ENCODE data around the gene PIK3R6. TPM values are rescaled to one million over a fixed set of nuclear protein-coding genes. Genes with fewer than 3 reads are reported as not detected.

The PIK3R6 gene
- total RNA-seq, 1 donor from 2014 or later, result 10.1 TPM

GRCh38 chr17:8851600-8851999 lies 15.9 kb downstream of the PIK3R6 start:
- peaks cover 5% of the 10 kb centered on the region for H3K9me3 Mint-ChIP-seq
- H3K36me3 Mint-ChIP-seq (ENCODE audit: low read depth), result peaks cover 37% of the 10 kb centered on the region
- H3K4me1 Mint-ChIP-seq (ENCODE audit: low read depth), result peaks cover 23% of the 10 kb centered on the region
- no peak for DNase-seq (ENCODE audit: low spot score)
- H3K27ac Mint-ChIP-seq, result no peak overlapping the region
- no peaks in the 10 kb centered on the region for H3K27me3 Mint-ChIP-seq (ENCODE audit: low read depth)
- intact Hi-C loops (cut with micrococcal nuclease), result loop anchor here (10.0 kb wide), 1 partner anchor 107 kb away; the partner anchor contains the start of gene CCDC42
- no peak overlapping the region for H3K4me3 Mint-ChIP-seq (ENCODE audit: low read depth)

- Mint-ChIP-seq H3K36me3 (ENCODE audit: low read depth) (peaks cover 47% of the 10 kb centered on the region), H3K27ac (no peak overlapping the region), H3K27me3 (ENCODE audit: low read depth) (no peaks in the 10 kb centered on the region), H3K4me1 (ENCODE audit: low read depth) (peaks cover 14% of the 10 kb centered on the region), H3K9me3 (peaks cover 5% of the 10 kb centered on the region), H3K4me3 (ENCODE audit: low read depth) (no peak overlapping the region)
- DNase-seq (ENCODE audit: low spot score), result no peak
- intact Hi-C loops (cut with micrococcal nuclease), result loop anchor here (10.0 kb wide), 1 partner anchor 105 kb away; the partner anchor contains the start of gene CCDC42
Observed at GRCh38 chr17:8849311-8850041, 18.0 kb downstream of the PIK3R6 start.

- intact Hi-C loops (cut with micrococcal nuclease), result no loop called here
- peaks cover 14% of the 10 kb centered on the region for H3K4me1 Mint-ChIP-seq (ENCODE audit: low read depth)
- H3K27ac Mint-ChIP-seq, result peak overlapping the region; percentile 38
- no peak for DNase-seq (ENCODE audit: low spot score)
- peaks cover 53% of the 10 kb centered on the region for H3K36me3 Mint-ChIP-seq (ENCODE audit: low read depth)
- no peak overlapping the region for H3K4me3 Mint-ChIP-seq (ENCODE audit: low read depth)
- no peaks in the 10 kb centered on the region for H3K27me3 Mint-ChIP-seq (ENCODE audit: low read depth)
- peaks cover 5% of the 10 kb centered on the region for H3K9me3 Mint-ChIP-seq
Observed at GRCh38 chr17:8847891-8848290, 19.6 kb downstream of the PIK3R6 start.

- H3K27me3 Mint-ChIP-seq (ENCODE audit: low read depth), result no peaks in the 10 kb centered on the region
- peaks cover 3% of the 10 kb centered on the region for H3K9me3 Mint-ChIP-seq
- no peak overlapping the region for H3K4me3 Mint-ChIP-seq (ENCODE audit: low read depth)
- peaks cover 13% of the 10 kb centered on the region for H3K4me1 Mint-ChIP-seq (ENCODE audit: low read depth)
- DNase-seq (ENCODE audit: low spot score), result no peak
- no peak overlapping the region for H3K27ac Mint-ChIP-seq
- intact Hi-C loops (cut with micrococcal nuclease), result no loop called here
- H3K36me3 Mint-ChIP-seq (ENCODE audit: low read depth), result peaks cover 57% of the 10 kb centered on the region
Observed at GRCh38 chr17:8846768-8847211, 20.7 kb downstream of the PIK3R6 start.

- H3K27ac Mint-ChIP-seq, result no peak overlapping the region
- no peaks in the 10 kb centered on the region for H3K9me3 Mint-ChIP-seq
- intact Hi-C loops (cut with micrococcal nuclease), result no loop called here
- H3K27me3 Mint-ChIP-seq (ENCODE audit: low read depth), result no peaks in the 10 kb centered on the region
- H3K4me3 Mint-ChIP-seq (ENCODE audit: low read depth), result no peak overlapping the region
- H3K36me3 Mint-ChIP-seq (ENCODE audit: low read depth), result peaks cover 47% of the 10 kb centered on the region
- DNase-seq (ENCODE audit: low spot score), result no peak
- peaks cover 7% of the 10 kb centered on the region for H3K4me1 Mint-ChIP-seq (ENCODE audit: low read depth)
Observed at GRCh38 chr17:8844229-8845218, 22.9 kb downstream of the PIK3R6 start.

- H3K4me1 Mint-ChIP-seq (ENCODE audit: low read depth), result peaks cover 7% of the 10 kb centered on the region
- no peaks in the 10 kb centered on the region for H3K9me3 Mint-ChIP-seq
- intact Hi-C loops (cut with micrococcal nuclease), result no loop called here
- DNase-seq (ENCODE audit: low spot score), result no peak
- no peak overlapping the region for H3K27ac Mint-ChIP-seq
- no peaks in the 10 kb centered on the region for H3K27me3 Mint-ChIP-seq (ENCODE audit: low read depth)
- no peak overlapping the region for H3K4me3 Mint-ChIP-seq (ENCODE audit: low read depth)
- H3K36me3 Mint-ChIP-seq (ENCODE audit: low read depth), result peaks cover 47% of the 10 kb centered on the region
Observed at GRCh38 chr17:8843344-8843743, 24.1 kb downstream of the PIK3R6 start.

- Mint-ChIP-seq H3K27me3 (ENCODE audit: low read depth) (no peaks in the 10 kb centered on the region), H3K9me3 (no peaks in the 10 kb centered on the region), H3K27ac (no peak overlapping the region), H3K36me3 (ENCODE audit: low read depth) (peaks cover 53% of the 10 kb centered on the region), H3K4me3 (ENCODE audit: low read depth) (no peak overlapping the region), H3K4me1 (ENCODE audit: low read depth) (peaks cover 3% of the 10 kb centered on the region)
- DNase-seq (ENCODE audit: low spot score), result no peak
- intact Hi-C loops (cut with micrococcal nuclease), result no loop called here
Observed at GRCh38 chr17:8841844-8842243, 25.6 kb downstream of the PIK3R6 start.

GRCh38 chr17:8839410-8839935 lies 28.0 kb downstream of the PIK3R6 start:
- H3K9me3 Mint-ChIP-seq, result no peaks in the 10 kb centered on the region
- no peak overlapping the region for H3K4me3 Mint-ChIP-seq (ENCODE audit: low read depth)
- H3K36me3 Mint-ChIP-seq (ENCODE audit: low read depth), result peaks cover 56% of the 10 kb centered on the region
- H3K27ac Mint-ChIP-seq, result no peak overlapping the region
- DNase-seq (ENCODE audit: low spot score), result no peak
- no peaks in the 10 kb centered on the region for H3K27me3 Mint-ChIP-seq (ENCODE audit: low read depth)
- intact Hi-C loops (cut with micrococcal nuclease), result no loop called here
- H3K4me1 Mint-ChIP-seq (ENCODE audit: low read depth), result no peaks in the 10 kb centered on the region

GRCh38 chr17:8838551-8839095 lies 28.9 kb downstream of the PIK3R6 start:
- Mint-ChIP-seq H3K9me3 (no peaks in the 10 kb centered on the region), H3K27me3 (ENCODE audit: low read depth) (no peaks in the 10 kb centered on the region), H3K4me1 (ENCODE audit: low read depth) (no peaks in the 10 kb centered on the region), H3K36me3 (ENCODE audit: low read depth) (peaks cover 59% of the 10 kb centered on the region), H3K27ac (no peak overlapping the region), H3K4me3 (ENCODE audit: low read depth) (no peak overlapping the region)
- intact Hi-C loops (cut with micrococcal nuclease), result no loop called here
- no peak for DNase-seq (ENCODE audit: low spot score)

GRCh38 chr17:8837563-8838075 lies 29.9 kb downstream of the PIK3R6 start:
- no peaks in the 10 kb centered on the region for H3K27me3 Mint-ChIP-seq (ENCODE audit: low read depth)
- H3K36me3 Mint-ChIP-seq (ENCODE audit: low read depth), result peaks cover 52% of the 10 kb centered on the region
- intact Hi-C loops (cut with micrococcal nuclease), result no loop called here
- peak; percentile 1 for DNase-seq (ENCODE audit: low spot score)
- H3K4me3 Mint-ChIP-seq (ENCODE audit: low read depth), result no peak overlapping the region
- H3K9me3 Mint-ChIP-seq, result no peaks in the 10 kb centered on the region
- no peaks in the 10 kb centered on the region for H3K4me1 Mint-ChIP-seq (ENCODE audit: low read depth)
- no peak overlapping the region for H3K27ac Mint-ChIP-seq

- H3K9me3 Mint-ChIP-seq, result no peaks in the 10 kb centered on the region
- no peak overlapping the region for H3K4me3 Mint-ChIP-seq (ENCODE audit: low read depth)
- no peak overlapping the region for H3K27ac Mint-ChIP-seq
- DNase-seq (ENCODE audit: low spot score), result peak; percentile 6
- intact Hi-C loops (cut with micrococcal nuclease), result no loop called here
- no peaks in the 10 kb centered on the region for H3K27me3 Mint-ChIP-seq (ENCODE audit: low read depth)
- H3K36me3 Mint-ChIP-seq (ENCODE audit: low read depth), result peaks cover 48% of the 10 kb centered on the region
- no peaks in the 10 kb centered on the region for H3K4me1 Mint-ChIP-seq (ENCODE audit: low read depth)
Observed at GRCh38 chr17:8836821-8837562, 30.5 kb downstream of the PIK3R6 start.

Measured in activated T-helper 2 cell treated with anti-CD3 and anti-CD28 coated beads, Interferon-gamma antibody, Interleukin-2, Interleukin-4, amounts not matched to agents 10 μg/mL and 5 μg/mL and 100 μg/mL, durations not matched to agents 14 hours and 24 hours and 36 hours (primary cell).